SK-N-SH treated with all-trans-retinoic acid at 6 μM for 48 hours (cell line): ENCODE results near the gene CCT6A.

ENCODE experiments used
- ATAC-seq: fragments of 200-7000 bp; cut with Tn5 transposase; 3 replicates; pipeline ENCODE4 v1.9.1; 2020; ENCODE audit warnings: mild to moderate bottlenecking, moderate library complexity
- ARNTL ChIP-seq: fragments of 450-650 bp; formaldehyde crosslinking; IDR thresholded peaks from 2 replicates; pipeline ENCODE4 v1.5.0; 2020; ENCODE audit warnings: low read depth, mild to moderate bottlenecking, moderate library complexity, borderline replicate concordance
- BACH2 ChIP-seq: fragments of 250-450 bp; sonication (Bioruptor Pico); IDR thresholded peaks from 2 replicates; pipeline ENCODE4 v1.9.0; 2021; ENCODE audit warnings: mild to moderate bottlenecking, borderline replicate concordance
- CREB5 ChIP-seq: fragments of 250-450 bp; sonication (Bioruptor Pico); IDR thresholded peaks from 2 replicates; pipeline ENCODE4 v1.5.1; 2020; ENCODE audit warnings: low read depth, mild to moderate bottlenecking, moderate library complexity
- CSDC2 ChIP-seq: fragments of 250-450 bp; sonication (Bioruptor Pico); IDR thresholded peaks from 2 replicates; pipeline ENCODE4 v1.5.0; 2020; ENCODE audit warnings: mild to moderate bottlenecking, moderate library complexity
- CSRNP3 ChIP-seq: fragments of 250-450 bp; sonication (Bioruptor Pico); IDR thresholded peaks from 2 replicates; pipeline ENCODE4 v1.5.1; 2021; ENCODE audit warnings: mild to moderate bottlenecking, moderate library complexity
- ESRRG ChIP-seq: fragments of 250-450 bp; sonication (Bioruptor Pico); IDR thresholded peaks from 2 replicates; pipeline ENCODE4 v1.6.1; 2021; ENCODE audit warnings: mild to moderate bottlenecking
- ISL1 ChIP-seq: fragments of 250-450 bp; sonication (Bioruptor Pico); IDR thresholded peaks from 2 replicates; pipeline ENCODE4 v2.1.2; 2022; ENCODE audit warnings: mild to moderate bottlenecking, moderate library complexity
- OSR1 ChIP-seq: fragments of 250-450 bp; sonication (Bioruptor Pico); IDR thresholded peaks from 2 replicates; pipeline ENCODE4 v1.8.0; 2022; ENCODE audit warnings: moderate library complexity, mild to moderate bottlenecking, inconsistent platforms
- PATZ1 ChIP-seq: fragments of 250-450 bp; sonication (Bioruptor Pico); IDR thresholded peaks from 2 replicates; pipeline ENCODE4 v1.8.0; 2020; ENCODE audit warnings: mild to moderate bottlenecking, moderate library complexity, borderline replicate concordance
- POU6F1 ChIP-seq: fragments of 250-450 bp; sonication (Bioruptor Pico); IDR thresholded peaks from 2 replicates; pipeline ENCODE4 v1.8.0; 2021; ENCODE audit warnings: low read depth, mild to moderate bottlenecking, moderate library complexity, borderline replicate concordance
- RARB ChIP-seq: fragments of 250-450 bp; sonication (Bioruptor Pico); IDR thresholded peaks from 2 replicates; pipeline ENCODE4 v1.8.0; 2021; ENCODE audit warnings: mild to moderate bottlenecking, moderate library complexity
- TCF4 ChIP-seq: fragments of 250-450 bp; sonication (Bioruptor Pico); IDR thresholded peaks from 2 replicates; pipeline ENCODE4 v1.8.0; 2021; ENCODE audit warnings: mild to moderate bottlenecking, moderate library complexity, borderline replicate concordance
- TSHZ2 ChIP-seq: fragments of 250-450 bp; sonication (Bioruptor Pico); IDR thresholded peaks from 2 replicates; pipeline ENCODE4 v1.5.0; 2020; ENCODE audit warnings: mild to moderate bottlenecking, moderate library complexity
- ZFP30 ChIP-seq: fragments of 450-650 bp; formaldehyde crosslinking; IDR thresholded peaks from 2 replicates; pipeline ENCODE4 v1.5.0; 2022; ENCODE audit warnings: mild to moderate bottlenecking, moderate library complexity
- ZNF70 ChIP-seq: fragments of 450-650 bp; formaldehyde crosslinking; IDR thresholded peaks from 2 replicates; pipeline ENCODE4 v1.5.0; 2020; ENCODE audit warnings: mild to moderate bottlenecking, moderate library complexity
- ZNF8 ChIP-seq: fragments of 450-650 bp; formaldehyde crosslinking; IDR thresholded peaks from 2 replicates; pipeline ENCODE4 v1.5.0; 2020; ENCODE audit warnings: mild to moderate bottlenecking, moderate library complexity

Gene CCT6A

GRCh38 chr7:56074371-56074791 lies 22.8 kb downstream of the CCT6A start:
- TF ChIP-seq ISL1 (CRISPR knock-in tag) (no peak), BACH2 (CRISPR knock-in tag) (no peak), ZFP30 (CRISPR knock-in tag) (no peak), ESRRG (no peak), CREB5 (no peak), CSDC2 (CRISPR knock-in tag) (no peak), OSR1 (no peak), TSHZ2 (no peak), ZNF70 (CRISPR knock-in tag) (no peak), PATZ1 (CRISPR knock-in tag) (no peak), ZNF8 (CRISPR knock-in tag) (no peak), CSRNP3 (CRISPR knock-in tag) (no peak)
- TF ChIP-seq, all 23 proteins: peak for 0
- ATAC-seq, result peak; percentile 94

- no peak for TF ChIP-seq OSR1
- TF ChIP-seq CREB5, result no peak
- TF ChIP-seq POU6F1 (CRISPR knock-in tag), result no peak
- TF ChIP-seq BACH2 (CRISPR knock-in tag), result no peak
- no peak for TF ChIP-seq CSDC2 (CRISPR knock-in tag)
- TF ChIP-seq RARB (CRISPR knock-in tag), result no peak
- no peak for TF ChIP-seq ZFP30 (CRISPR knock-in tag)
- no peak for TF ChIP-seq ARNTL (CRISPR knock-in tag)
- TF ChIP-seq, all 23 proteins: peak for 0
- ATAC-seq, result no peak
These were observed 26.1 kb downstream of the CCT6A start for GRCh38 chr7:56077681-56078080.

- ATAC-seq, result no peak
These were observed 26.6 kb downstream of the CCT6A start for GRCh38 chr7:56078196-56078595.

More at GRCh38 chr7:56078196-56078595, 26.6 kb downstream of the CCT6A start:
- TF ChIP-seq CSDC2 (CRISPR knock-in tag), result no peak
- no peak for TF ChIP-seq ZFP30 (CRISPR knock-in tag)
- no peak for TF ChIP-seq TCF4 (CRISPR knock-in tag)
- no peak for TF ChIP-seq PATZ1 (CRISPR knock-in tag)
- TF ChIP-seq ISL1 (CRISPR knock-in tag), result no peak
- TF ChIP-seq POU6F1 (CRISPR knock-in tag), result no peak
